ENCODE measurements around the gene APOF.
"Not testable (repeated sequence)": the region's sequence is repeated elsewhere in the genome, so short reads cannot be mapped to it uniquely, and the experiment has no call there.

Gene APOF

GRCh38 chr12:56359851-56360767 lies 2.5 kb downstream of the APOF start, which contains the start of gene STAT2:
STAT2 (minus strand) TSS chr12:56360107; CDS start chr12:56356571, 3,536 bp downstream.
- H3K4me1 ChIP-seq (ENCODE audit: insufficient read depth, low read length): no peaks in the 10 kb centered on the region
- H3K9ac ChIP-seq (ENCODE audit: low read depth, low read length): peak within 1 kb of the TSS; percentile 86
- H3K36me3 ChIP-seq (ENCODE audit: insufficient read depth, low read depth, low read length): peaks cover 13% of the 10 kb centered on the region
- H3K4me3 ChIP-seq (ENCODE audit: low read length): peak within 1 kb of the TSS; percentile 84
- H3K27me3 ChIP-seq (ENCODE audit: insufficient read depth, low read length): peaks cover 13% of the 10 kb centered on the region
- H3K9me3 ChIP-seq (ENCODE audit: insufficient read depth, low read depth, low read length): no peaks in the 10 kb centered on the region
- H3K27ac ChIP-seq (ENCODE audit: low read length): peak within 1 kb of the TSS; percentile 70

GRCh38 chr12:56358836-56359532 lies 3.7 kb downstream of the APOF start:
- no peak overlapping the region for H3K27ac ChIP-seq (ENCODE audit: low read length)
- peak overlapping the region; percentile 86 for H3K9ac ChIP-seq (ENCODE audit: low read depth, low read length)
- H3K27me3 ChIP-seq (ENCODE audit: insufficient read depth, low read length): peaks cover 12% of the 10 kb centered on the region
- H3K4me3 ChIP-seq (ENCODE audit: low read length): peak overlapping the region; percentile 76
- no peaks in the 10 kb centered on the region for H3K4me1 ChIP-seq (ENCODE audit: insufficient read depth, low read length)
- peaks cover 24% of the 10 kb centered on the region for H3K36me3 ChIP-seq (ENCODE audit: insufficient read depth, low read depth, low read length)
- H3K9me3 ChIP-seq (ENCODE audit: insufficient read depth, low read depth, low read length): no peaks in the 10 kb centered on the region

GRCh38 chr12:56351325-56351724 lies 11.3 kb downstream of the APOF start:
- Histone ChIP-seq H3K4me1 (ENCODE audit: insufficient read depth, low read length) (no peaks in the 10 kb centered on the region), H3K9ac (ENCODE audit: low read depth, low read length) (no peak overlapping the region), H3K27me3 (ENCODE audit: insufficient read depth, low read length) (no peaks in the 10 kb centered on the region), H3K4me3 (ENCODE audit: low read length) (no peak overlapping the region), H3K9me3 (ENCODE audit: insufficient read depth, low read depth, low read length) (no peaks in the 10 kb centered on the region), H3K27ac (ENCODE audit: low read length) (no peak overlapping the region), H3K36me3 (ENCODE audit: insufficient read depth, low read depth, low read length) (peaks cover 79% of the 10 kb centered on the region)

- Histone ChIP-seq H3K27ac (ENCODE audit: low read length) (no peak overlapping the region), H3K4me3 (ENCODE audit: low read length) (no peak overlapping the region), H3K9ac (ENCODE audit: low read depth, low read length) (no peak overlapping the region)
These were observed 12.0 kb downstream of the APOF start for GRCh38 chr12:56350662-56351061.

GRCh38 chr12:56348776-56349175 lies 13.9 kb downstream of the APOF start:
- Histone ChIP-seq H3K27ac (ENCODE audit: low read length) (no peak overlapping the region), H3K9me3 (ENCODE audit: insufficient read depth, low read depth, low read length) (no peaks in the 10 kb centered on the region), H3K9ac (ENCODE audit: low read depth, low read length) (no peak overlapping the region), H3K4me1 (ENCODE audit: insufficient read depth, low read length) (no peaks in the 10 kb centered on the region), H3K27me3 (ENCODE audit: insufficient read depth, low read length) (no peaks in the 10 kb centered on the region), H3K36me3 (ENCODE audit: insufficient read depth, low read depth, low read length) (peaks cover 71% of the 10 kb centered on the region), H3K4me3 (ENCODE audit: low read length) (no peak overlapping the region)

More at GRCh38 chr12:56350662-56351061, 12.0 kb downstream of the APOF start:
- Histone ChIP-seq H3K27me3 (ENCODE audit: insufficient read depth, low read length) (no peaks in the 10 kb centered on the region), H3K36me3 (ENCODE audit: insufficient read depth, low read depth, low read length) (peaks cover 79% of the 10 kb centered on the region), H3K9me3 (ENCODE audit: insufficient read depth, low read depth, low read length) (no peaks in the 10 kb centered on the region), H3K4me1 (ENCODE audit: insufficient read depth, low read length) (no peaks in the 10 kb centered on the region)

GRCh38 chr12:56347255-56347654 lies 15.4 kb downstream of the APOF start:
- H3K36me3 ChIP-seq (ENCODE audit: insufficient read depth, low read depth, low read length): peaks cover 71% of the 10 kb centered on the region
- H3K4me3 ChIP-seq (ENCODE audit: low read length); H3K9ac ChIP-seq (ENCODE audit: low read depth, low read length); H3K9me3 ChIP-seq (ENCODE audit: insufficient read depth, low read depth, low read length); H3K27ac ChIP-seq (ENCODE audit: low read length); H3K27me3 ChIP-seq (ENCODE audit: insufficient read depth, low read length); H3K4me1 ChIP-seq (ENCODE audit: insufficient read depth, low read length): not testable (repeated sequence)

GRCh38 chr12:56346675-56347074 lies 16.0 kb downstream of the APOF start:
- no peak overlapping the region for H3K27ac ChIP-seq (ENCODE audit: low read length)
- no peaks in the 10 kb centered on the region for H3K27me3 ChIP-seq (ENCODE audit: insufficient read depth, low read length)
- no peaks in the 10 kb centered on the region for H3K9me3 ChIP-seq (ENCODE audit: insufficient read depth, low read depth, low read length)
- H3K4me3 ChIP-seq (ENCODE audit: low read length): no peak overlapping the region
- no peak overlapping the region for H3K9ac ChIP-seq (ENCODE audit: low read depth, low read length)
- H3K4me1 ChIP-seq (ENCODE audit: insufficient read depth, low read length): no peaks in the 10 kb centered on the region
- H3K36me3 ChIP-seq (ENCODE audit: insufficient read depth, low read depth, low read length): peaks cover 69% of the 10 kb centered on the region

- not testable (repeated sequence) for H3K4me3 ChIP-seq (ENCODE audit: low read length); H3K9ac ChIP-seq (ENCODE audit: low read depth, low read length); H3K27me3 ChIP-seq (ENCODE audit: insufficient read depth, low read length); H3K27ac ChIP-seq (ENCODE audit: low read length); H3K9me3 ChIP-seq (ENCODE audit: insufficient read depth, low read depth, low read length)
- peaks cover 20% of the 10 kb centered on the region for H3K4me1 ChIP-seq (ENCODE audit: insufficient read depth, low read length)
- peaks cover 32% of the 10 kb centered on the region for H3K36me3 ChIP-seq (ENCODE audit: insufficient read depth, low read depth, low read length)
These were observed 20.4 kb downstream of the APOF start for GRCh38 chr12:56342290-56342689.

- H3K4me1 ChIP-seq (ENCODE audit: insufficient read depth, low read length): peaks cover 20% of the 10 kb centered on the region
- H3K9me3 ChIP-seq (ENCODE audit: insufficient read depth, low read depth, low read length): no peaks in the 10 kb centered on the region
- no peaks in the 10 kb centered on the region for H3K27me3 ChIP-seq (ENCODE audit: insufficient read depth, low read length)
- H3K4me3 ChIP-seq (ENCODE audit: low read length): no peak overlapping the region
- peaks cover 32% of the 10 kb centered on the region for H3K36me3 ChIP-seq (ENCODE audit: insufficient read depth, low read depth, low read length)
- H3K27ac ChIP-seq (ENCODE audit: low read length): no peak overlapping the region
- no peak overlapping the region for H3K9ac ChIP-seq (ENCODE audit: low read depth, low read length)
These were observed 21.0 kb downstream of the APOF start for GRCh38 chr12:56341616-56342015.

- H3K4me1 ChIP-seq (ENCODE audit: insufficient read depth, low read length): peaks cover 20% of the 10 kb centered on the region
- no peaks in the 10 kb centered on the region for H3K9me3 ChIP-seq (ENCODE audit: insufficient read depth, low read depth, low read length)
- H3K4me3 ChIP-seq (ENCODE audit: low read length): peak overlapping the region; percentile 28; the same call in 1 of the 2 replicates
- H3K36me3 ChIP-seq (ENCODE audit: insufficient read depth, low read depth, low read length): peaks cover 17% of the 10 kb centered on the region
- H3K27ac ChIP-seq (ENCODE audit: low read length): peak overlapping the region; percentile 76
- peak overlapping the region; percentile 58 for H3K9ac ChIP-seq (ENCODE audit: low read depth, low read length)
- no peaks in the 10 kb centered on the region for H3K27me3 ChIP-seq (ENCODE audit: insufficient read depth, low read length)
These were observed 23.6 kb downstream of the APOF start for GRCh38 chr12:56339158-56339422.

- no peaks in the 10 kb centered on the region for H3K27me3 ChIP-seq (ENCODE audit: insufficient read depth, low read length)
- H3K36me3 ChIP-seq (ENCODE audit: insufficient read depth, low read depth, low read length): peaks cover 12% of the 10 kb centered on the region
- peak within 1 kb of the TSS; percentile 76 for H3K27ac ChIP-seq (ENCODE audit: low read length)
- H3K9ac ChIP-seq (ENCODE audit: low read depth, low read length): peak within 1 kb of the TSS; percentile 58
- H3K4me1 ChIP-seq (ENCODE audit: insufficient read depth, low read length): peaks cover 20% of the 10 kb centered on the region
- H3K4me3 ChIP-seq (ENCODE audit: low read length): peak within 1 kb of the TSS; percentile 33; the same call in 1 of the 2 replicates
- no peaks in the 10 kb centered on the region for H3K9me3 ChIP-seq (ENCODE audit: insufficient read depth, low read depth, low read length)
These were observed 24.1 kb downstream of the APOF start, which contains the start of gene IL23A for GRCh38 chr12:56338308-56339157. IL23A (plus strand) TSS chr12:56338884; CDS start chr12:56339045, 161 bp downstream.

Measured in iPS-20b (cell line).